Measurements from ENCODE around the gene TRPM6.

TRPM6 gene

DNA sequence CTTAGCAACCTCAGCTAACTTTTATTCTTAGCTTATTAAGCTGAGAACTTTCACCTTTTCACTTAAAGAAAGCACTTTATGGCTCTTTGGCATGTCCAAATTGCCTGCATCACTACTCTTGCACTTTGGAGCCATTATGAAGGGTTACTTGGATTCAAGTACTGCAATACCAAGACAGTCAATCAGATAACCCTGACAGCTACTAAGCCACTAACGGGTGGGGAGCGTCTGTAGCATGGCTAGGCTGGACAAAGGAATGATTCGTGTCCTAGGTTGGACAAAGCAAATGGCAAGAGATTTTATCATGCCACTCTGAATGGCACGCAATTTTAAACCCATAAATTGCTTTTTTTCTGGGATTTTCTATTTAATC is 39.6 kb downstream of the TRPM6 start:
- Histone ChIP-seq H3K27ac (no peak overlapping the region), H3K4me1 (no peaks in the 10 kb centered on the region), H3K36me3 (ENCODE audit: control insufficient read depth, insufficient read depth, low read length) (no peaks in the 10 kb centered on the region), H3K4me3 (ENCODE audit: low read depth, low read length) (no peak overlapping the region), H2AFZ (no peak overlapping the region), H3K4me2 (ENCODE audit: low read length) (no peak overlapping the region), H3K79me2 (no peaks in the 10 kb centered on the region), H3K27me3 (ENCODE audit: control insufficient read depth, insufficient read depth, low read length) (no peaks in the 10 kb centered on the region), H3K9ac (no peak overlapping the region), H3K9me3 (ENCODE audit: control insufficient read depth, low read length) (no peaks in the 10 kb centered on the region)
- TF ChIP-seq, protein P1, sequence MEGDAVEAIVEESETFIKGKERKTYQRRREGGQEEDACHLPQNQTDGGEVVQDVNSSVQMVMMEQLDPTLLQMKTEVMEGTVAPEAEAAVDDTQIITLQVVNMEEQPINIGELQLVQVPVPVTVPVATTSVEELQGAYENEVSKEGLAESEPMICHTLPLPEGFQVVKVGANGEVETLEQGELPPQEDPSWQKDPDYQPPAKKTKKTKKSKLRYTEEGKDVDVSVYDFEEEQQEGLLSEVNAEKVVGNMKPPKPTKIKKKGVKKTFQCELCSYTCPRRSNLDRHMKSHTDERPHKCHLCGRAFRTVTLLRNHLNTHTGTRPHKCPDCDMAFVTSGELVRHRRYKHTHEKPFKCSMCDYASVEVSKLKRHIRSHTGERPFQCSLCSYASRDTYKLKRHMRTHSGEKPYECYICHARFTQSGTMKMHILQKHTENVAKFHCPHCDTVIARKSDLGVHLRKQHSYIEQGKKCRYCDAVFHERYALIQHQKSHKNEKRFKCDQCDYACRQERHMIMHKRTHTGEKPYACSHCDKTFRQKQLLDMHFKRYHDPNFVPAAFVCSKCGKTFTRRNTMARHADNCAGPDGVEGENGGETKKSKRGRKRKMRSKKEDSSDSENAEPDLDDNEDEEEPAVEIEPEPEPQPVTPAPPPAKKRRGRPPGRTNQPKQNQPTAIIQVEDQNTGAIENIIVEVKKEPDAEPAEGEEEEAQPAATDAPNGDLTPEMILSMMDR (IDR thresholded peaks at IDR 0.05), result no peak

DNA sequence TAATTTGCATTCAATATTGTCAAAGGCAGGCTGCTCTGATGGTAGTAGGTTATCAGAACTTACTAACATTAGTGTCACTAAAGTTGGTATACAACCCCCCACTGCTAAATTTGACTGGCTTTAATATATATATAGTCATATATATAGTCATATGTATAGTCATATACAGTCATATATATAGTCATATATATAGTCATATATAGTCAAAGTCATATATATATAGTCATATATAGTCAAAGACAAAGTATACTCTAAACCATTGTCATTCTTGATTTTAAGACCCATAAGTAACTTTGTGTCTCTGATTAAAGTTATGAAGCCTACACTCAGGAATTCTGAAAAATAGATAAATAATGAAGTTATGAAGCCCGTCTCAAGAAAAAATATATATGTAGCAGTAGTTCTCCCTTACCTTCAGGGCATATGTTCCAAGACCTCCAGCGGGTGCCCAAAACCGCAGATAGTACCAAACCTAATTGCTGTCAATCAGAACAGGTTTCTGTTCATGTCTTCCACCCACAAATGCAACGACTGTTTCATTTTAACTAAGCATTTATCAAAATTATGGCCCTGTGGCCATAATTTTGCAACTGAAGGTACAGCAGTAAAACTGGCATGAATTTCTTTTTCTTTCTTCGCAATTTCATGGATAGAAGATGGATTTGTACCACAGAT is 40.1 kb downstream of the TRPM6 start:
- TF ChIP-seq, protein P1 (IDR thresholded peaks at IDR 0.05), result no peak

DNA sequence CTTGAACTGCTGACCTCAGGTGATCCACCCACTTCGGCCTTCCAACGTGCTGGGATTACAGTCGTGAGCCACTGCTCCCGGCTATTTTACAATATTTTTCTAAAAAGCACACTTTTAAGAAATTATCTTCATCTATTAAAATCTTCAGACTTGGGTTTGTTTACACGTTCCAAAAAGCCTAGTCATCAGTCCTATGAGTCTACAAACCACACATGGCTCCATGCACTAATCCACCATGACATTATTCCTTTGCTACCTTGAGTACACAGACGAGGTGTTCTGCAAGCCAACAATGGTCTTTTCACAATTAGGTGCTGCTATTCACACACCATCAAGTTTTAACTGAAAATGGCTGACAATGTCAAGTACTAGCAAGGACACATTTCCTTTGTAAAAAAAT is 41.0 kb downstream of the TRPM6 start:
- H3K27me3 ChIP-seq (ENCODE audit: control insufficient read depth, insufficient read depth, low read length), result no peaks in the 10 kb centered on the region
- TF ChIP-seq, protein P1 (IDR thresholded peaks at IDR 0.05), result no peak
- no peaks in the 10 kb centered on the region for H3K79me2 ChIP-seq
- no peak overlapping the region for H3K9ac ChIP-seq
- H3K4me2 ChIP-seq (ENCODE audit: low read length), result no peak overlapping the region
- H3K27ac ChIP-seq, result no peak overlapping the region
- no peaks in the 10 kb centered on the region for H3K36me3 ChIP-seq (ENCODE audit: control insufficient read depth, insufficient read depth, low read length)
- no peaks in the 10 kb centered on the region for H3K4me1 ChIP-seq
- no peak overlapping the region for H3K4me3 ChIP-seq (ENCODE audit: low read depth, low read length)
- no peak overlapping the region for H2AFZ ChIP-seq
- no peaks in the 10 kb centered on the region for H3K9me3 ChIP-seq (ENCODE audit: control insufficient read depth, low read length)

More for the DNA sequence above, 40.1 kb downstream of the TRPM6 start:
- Histone ChIP-seq H3K9ac (no peak overlapping the region), H3K4me1 (no peaks in the 10 kb centered on the region), H3K4me2 (ENCODE audit: low read length) (no peak overlapping the region), H3K9me3 (ENCODE audit: control insufficient read depth, low read length) (no peaks in the 10 kb centered on the region), H3K36me3 (ENCODE audit: control insufficient read depth, insufficient read depth, low read length) (no peaks in the 10 kb centered on the region), H3K4me3 (ENCODE audit: low read depth, low read length) (no peak overlapping the region), H3K27me3 (ENCODE audit: control insufficient read depth, insufficient read depth, low read length) (no peaks in the 10 kb centered on the region), H2AFZ (no peak overlapping the region), H3K79me2 (no peaks in the 10 kb centered on the region), H3K27ac (no peak overlapping the region)

GRCh38 chr9:74838351-74838750 is 49.4 kb downstream of the TRPM6 start:
- H3K4me1 ChIP-seq, result no peaks in the 10 kb centered on the region
- no peaks in the 10 kb centered on the region for H3K9me3 ChIP-seq (ENCODE audit: control insufficient read depth, low read length)
- no peak overlapping the region for H3K4me3 ChIP-seq (ENCODE audit: low read depth, low read length)
- no peaks in the 10 kb centered on the region for H3K27me3 ChIP-seq (ENCODE audit: control insufficient read depth, insufficient read depth, low read length)
- TF ChIP-seq, protein P1 (IDR thresholded peaks at IDR 0.05), result no peak
- H3K4me2 ChIP-seq (ENCODE audit: low read length), result no peak overlapping the region
- no peak overlapping the region for H3K9ac ChIP-seq
- no peaks in the 10 kb centered on the region for H3K36me3 ChIP-seq (ENCODE audit: control insufficient read depth, insufficient read depth, low read length)
- H2AFZ ChIP-seq, result no peak overlapping the region
- H3K79me2 ChIP-seq, result no peaks in the 10 kb centered on the region
- no peak overlapping the region for H3K27ac ChIP-seq

GRCh38 chr9:74824654-74825053 is 63.1 kb downstream of the TRPM6 start:
- no peaks in the 10 kb centered on the region for H3K9me3 ChIP-seq (ENCODE audit: control insufficient read depth, low read length)
- H3K36me3 ChIP-seq (ENCODE audit: control insufficient read depth, insufficient read depth, low read length), result no peaks in the 10 kb centered on the region
- H3K4me2 ChIP-seq (ENCODE audit: low read length), result no peak overlapping the region
- H3K9ac ChIP-seq, result no peak overlapping the region
- H3K27ac ChIP-seq, result no peak overlapping the region
- H3K79me2 ChIP-seq, result no peaks in the 10 kb centered on the region
- H3K4me3 ChIP-seq (ENCODE audit: low read depth, low read length), result no peak overlapping the region
- no peak overlapping the region for H2AFZ ChIP-seq
- no peaks in the 10 kb centered on the region for H3K4me1 ChIP-seq
- no peaks in the 10 kb centered on the region for H3K27me3 ChIP-seq (ENCODE audit: control insufficient read depth, insufficient read depth, low read length)
- TF ChIP-seq, protein P1 (IDR thresholded peaks at IDR 0.05), result no peak
